Subcutaneous abdominal adipose tissue (tissue), 5 donors: ENCODE data around the gene RAB25.

Source experiments
- H3K27ac ChIP-seq: one replicate; pipeline ENCODE4 v1.7.0; 2013; ENCODE audit warnings: low read depth, mild to moderate bottlenecking, inconsistent platforms, low read length, moderate library complexity
- H3K27me3 ChIP-seq, 5 donors: one replicate each; pipeline ENCODE4 v1.7.0; 2013; ENCODE audit warnings: low read length in 5 of 5, inconsistent platforms in 1 of 5; ENCODE audit not compliant: control insufficient read depth in 5 of 5, insufficient read depth in 4 of 5
- H3K36me3 ChIP-seq, 5 donors: one replicate each; pipeline ENCODE4 v1.7.0; 2013; ENCODE audit warnings: low read length in 5 of 5; ENCODE audit not compliant: control insufficient read depth in 5 of 5, insufficient read depth in 5 of 5
- H3K4me1 ChIP-seq, 5 donors: one replicate each; pipeline ENCODE4 v1.7.0; 2013; ENCODE audit warnings: low read length in 5 of 5, mild to moderate bottlenecking in 3 of 5, moderate library complexity in 1 of 5; ENCODE audit not compliant: control insufficient read depth in 5 of 5, insufficient read depth in 5 of 5
- H3K4me3 ChIP-seq, 5 donors: one replicate each; pipeline ENCODE4 v1.7.0; 2013; ENCODE audit warnings: low read length in 5 of 5, low read depth in 1 of 5
- H3K9ac ChIP-seq, 5 donors: one replicate each; pipeline ENCODE4 v1.7.0; 2013; ENCODE audit warnings: low read length in 5 of 5, mild to moderate bottlenecking in 4 of 5, moderate library complexity in 3 of 5
- H3K9me3 ChIP-seq, 5 donors: one replicate each; pipeline ENCODE4 v1.7.0; 2013; ENCODE audit warnings: low read length in 5 of 5; ENCODE audit not compliant: control insufficient read depth in 5 of 5
- donor health status: healthy.
- donor health status: healthy.
- donor health status: healthy.
- donor health status: healthy.
- donor health status: healthy.

Gene RAB25

GRCh38 chr1:156060937-156061636 is at the start of gene RAB25:
Gene RAB25 (plus strand): TSS chr1:156061160. CDS start chr1:156061401, 241 bp downstream.
- H3K27ac ChIP-seq: no peak within 1 kb of the TSS
- H3K4me3 ChIP-seq: no peak within 1 kb of the TSS
- H3K9ac ChIP-seq: no peak within 1 kb of the TSS
- peaks cover 0 to 6% (median 4%) of the 10 kb centered on the region in 5 donors for H3K4me1 ChIP-seq
- no peaks in the 10 kb centered on the region for H3K9me3 ChIP-seq
- no peaks in the 10 kb centered on the region for H3K27me3 ChIP-seq
- peaks cover 0 to 16% (median 11%) of the 10 kb centered on the region in 5 donors for H3K36me3 ChIP-seq

GRCh38 chr1:156012051-156012817 is 48.7 kb upstream of the RAB25 start:
- Histone ChIP-seq H3K27me3 (no peaks in the 10 kb centered on the region), H3K9me3 (no peaks in the 10 kb centered on the region), H3K9ac (no peak overlapping the region), H3K4me3 (no peak overlapping the region), H3K4me1 (no peaks in the 10 kb centered on the region), H3K27ac (no peak overlapping the region), H3K36me3 (peaks cover 24 to 74% (median 62%) of the 10 kb centered on the region in 5 donors)

- no peaks in the 10 kb centered on the region for H3K27me3 ChIP-seq
- H3K4me1 ChIP-seq: peaks cover 2 to 4% (median 4%) of the 10 kb centered on the region in 5 donors
- H3K4me3 ChIP-seq: no peak overlapping the region
- no peaks in the 10 kb centered on the region for H3K9me3 ChIP-seq
- H3K27ac ChIP-seq: no peak overlapping the region
- H3K9ac ChIP-seq: no peak overlapping the region
- H3K36me3 ChIP-seq: peaks cover 24 to 70% (median 51%) of the 10 kb centered on the region in 5 donors
Measured at GRCh38 chr1:156014829-156015228, 46.1 kb upstream of the RAB25 start.

GRCh38 chr1:156019946-156020292 is 41.0 kb upstream of the RAB25 start:
- no peak overlapping the region for H3K27ac ChIP-seq
- peaks cover 0 to 21% (median 11%) of the 10 kb centered on the region in 5 donors for H3K36me3 ChIP-seq
- peaks cover 5 to 16% (median 14%) of the 10 kb centered on the region in 5 donors for H3K4me1 ChIP-seq

GRCh38 chr1:156020293-156021092 is 40.5 kb upstream of the RAB25 start, which contains the start of gene SSR2:
Gene SSR2 (minus strand): TSS chr1:156020951. CDS start chr1:156020167, 784 bp downstream.
- Histone ChIP-seq H3K36me3 (peaks cover 0 to 20% (median 10%) of the 10 kb centered on the region in 5 donors), H3K27ac (no peak within 1 kb of the TSS), H3K4me3 (peak within 1 kb of the TSS; percentile 78 to 88 (median 81)), H3K9me3 (no peaks in the 10 kb centered on the region), H3K27me3 (no peaks in the 10 kb centered on the region), H3K4me1 (peaks cover 5 to 16% (median 14%) of the 10 kb centered on the region in 5 donors), H3K9ac (peak within 1 kb of the TSS; percentile 63 to 86 (median 75))

More at GRCh38 chr1:156019946-156020292, 41.0 kb upstream of the RAB25 start:
- no peaks in the 10 kb centered on the region for H3K9me3 ChIP-seq
- H3K9ac ChIP-seq: peak overlapping the region; percentile 8 to 86 (median 75)
- no peaks in the 10 kb centered on the region for H3K27me3 ChIP-seq
- peak overlapping the region; percentile 78 to 88 (median 81) for H3K4me3 ChIP-seq

- peak overlapping the region in 4 of 5 donors; percentile 52 to 86 (median 66) for H3K9ac ChIP-seq
- peaks cover 0 to 20% (median 10%) of the 10 kb centered on the region in 5 donors for H3K36me3 ChIP-seq
- peaks cover 6 to 16% (median 14%) of the 10 kb centered on the region in 5 donors for H3K4me1 ChIP-seq
- H3K27me3 ChIP-seq: no peaks in the 10 kb centered on the region
- no peaks in the 10 kb centered on the region for H3K9me3 ChIP-seq
- no peak overlapping the region for H3K27ac ChIP-seq
- H3K4me3 ChIP-seq: peak overlapping the region; percentile 78 to 88 (median 81)
Measured at GRCh38 chr1:156021093-156021428, 39.9 kb upstream of the RAB25 start.

GRCh38 chr1:156021954-156022353 is 39.0 kb upstream of the RAB25 start:
- no peaks in the 10 kb centered on the region for H3K27me3 ChIP-seq
- peaks cover 0 to 14% (median 5%) of the 10 kb centered on the region in 5 donors for H3K36me3 ChIP-seq
- H3K9ac ChIP-seq: no peak overlapping the region
- peaks cover 7 to 16% (median 14%) of the 10 kb centered on the region in 5 donors for H3K4me1 ChIP-seq
- H3K9me3 ChIP-seq: no peaks in the 10 kb centered on the region
- H3K27ac ChIP-seq: no peak overlapping the region
- H3K4me3 ChIP-seq: no peak overlapping the region

- Histone ChIP-seq H3K27me3 (no peaks in the 10 kb centered on the region), H3K27ac (no peak overlapping the region), H3K36me3 (no peaks in the 10 kb centered on the region), H3K9ac (no peak overlapping the region), H3K9me3 (no peaks in the 10 kb centered on the region), H3K4me1 (peaks cover 5 to 12% (median 10%) of the 10 kb centered on the region in 5 donors), H3K4me3 (no peak overlapping the region)
Measured at GRCh38 chr1:156024801-156025200, 36.2 kb upstream of the RAB25 start.

- H3K4me3 ChIP-seq: no peak overlapping the region
- H3K4me1 ChIP-seq: peaks cover 2 to 3% (median 3%) of the 10 kb centered on the region in 5 donors
- no peaks in the 10 kb centered on the region for H3K9me3 ChIP-seq
- H3K27ac ChIP-seq: no peak overlapping the region
- H3K27me3 ChIP-seq: no peaks in the 10 kb centered on the region
- no peak overlapping the region for H3K9ac ChIP-seq
- no peaks in the 10 kb centered on the region for H3K36me3 ChIP-seq
Measured at GRCh38 chr1:156025876-156026275, 35.1 kb upstream of the RAB25 start.
